Upper lobe of left lung (tissue), 4 donors: ENCODE data around the gene RIN3.

Experiments
- POLR2A ChIP-seq, 4 donors: fragments of 450-650 bp; IDR thresholded peaks; one replicate each; pipeline ENCODE4 v1.5.1; 2016 to 2017; ENCODE audit warnings: antibody characterized with exemption in 4 of 4, mild to moderate bottlenecking in 2 of 4
- TF ChIP-seq, protein P1 (sequence below), 6 experiments: fragments of 450-650 bp in 4 of 6; fragments of 200-600 bp in 2 of 6; sonication (generic) in 2 of 6; IDR thresholded peaks; one replicate each; pipeline ENCODE4 v1.5.1; 2016 to 2019; ENCODE audit warnings: antibody characterized with exemption in 6 of 6

DNA sequence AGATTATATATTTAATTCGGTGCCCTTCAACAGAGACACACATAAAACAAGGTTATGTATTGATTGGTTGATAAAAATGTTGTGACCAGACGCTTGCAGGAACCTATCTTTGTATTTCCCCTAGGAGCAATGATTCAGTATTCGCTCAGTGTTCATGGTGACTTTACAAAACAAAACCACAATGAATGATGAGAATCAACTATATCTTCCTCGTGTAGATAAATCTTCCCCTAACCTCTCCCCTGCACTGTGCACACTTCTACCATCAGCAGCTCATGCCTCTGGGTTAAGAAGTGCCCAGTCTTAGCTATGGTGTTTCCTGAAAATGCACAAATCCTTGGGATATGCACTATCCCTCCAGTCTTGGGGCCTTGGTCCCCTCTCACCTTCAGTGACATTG is 16.3 kb downstream of the RIN3 start:
- no peak for TF ChIP-seq POLR2A (IDR thresholded peaks at IDR 0.05)
- TF ChIP-seq, protein P1, sequence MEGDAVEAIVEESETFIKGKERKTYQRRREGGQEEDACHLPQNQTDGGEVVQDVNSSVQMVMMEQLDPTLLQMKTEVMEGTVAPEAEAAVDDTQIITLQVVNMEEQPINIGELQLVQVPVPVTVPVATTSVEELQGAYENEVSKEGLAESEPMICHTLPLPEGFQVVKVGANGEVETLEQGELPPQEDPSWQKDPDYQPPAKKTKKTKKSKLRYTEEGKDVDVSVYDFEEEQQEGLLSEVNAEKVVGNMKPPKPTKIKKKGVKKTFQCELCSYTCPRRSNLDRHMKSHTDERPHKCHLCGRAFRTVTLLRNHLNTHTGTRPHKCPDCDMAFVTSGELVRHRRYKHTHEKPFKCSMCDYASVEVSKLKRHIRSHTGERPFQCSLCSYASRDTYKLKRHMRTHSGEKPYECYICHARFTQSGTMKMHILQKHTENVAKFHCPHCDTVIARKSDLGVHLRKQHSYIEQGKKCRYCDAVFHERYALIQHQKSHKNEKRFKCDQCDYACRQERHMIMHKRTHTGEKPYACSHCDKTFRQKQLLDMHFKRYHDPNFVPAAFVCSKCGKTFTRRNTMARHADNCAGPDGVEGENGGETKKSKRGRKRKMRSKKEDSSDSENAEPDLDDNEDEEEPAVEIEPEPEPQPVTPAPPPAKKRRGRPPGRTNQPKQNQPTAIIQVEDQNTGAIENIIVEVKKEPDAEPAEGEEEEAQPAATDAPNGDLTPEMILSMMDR (IDR thresholded peaks at IDR 0.05): no peak
